HepG2 (cell line): ENCODE data around the gene SRCIN1. TPM values are rescaled to one million over a fixed set of nuclear protein-coding genes. Genes with fewer than 3 reads are reported as not detected.
A peak's percentile ranks its signal among the peaks of the same experiment; 100 is the strongest.

Experiments used
- MTA1 ChIP-seq: sonication (generic); formaldehyde crosslinking; IDR thresholded peaks from 2 replicates; pipeline ENCODE4 v1.4.0; 2020; ENCODE audit warnings: missing genetic modification reagents, mild to moderate bottlenecking, borderline replicate concordance
- NRL ChIP-seq: sonication (generic); formaldehyde crosslinking; IDR thresholded peaks from 2 replicates; pipeline ENCODE4 v1.5.0; 2020; ENCODE audit warnings: missing genetic modification reagents, mild to moderate bottlenecking, moderate library complexity, borderline replicate concordance
- TFDP1 ChIP-seq: IDR thresholded peaks from 2 replicates; pipeline ENCODE4 v1.6.1; 2016; ENCODE audit warnings: missing compliant biosample characterization, missing genetic modification reagents, borderline replicate concordance
- ZNF280B ChIP-seq: sonication (generic); formaldehyde crosslinking; IDR thresholded peaks from 2 replicates; pipeline ENCODE4 v1.5.0; 2020; ENCODE audit warnings: missing genetic modification reagents, mild to moderate bottlenecking, borderline replicate concordance
- ZNF44 ChIP-seq: sonication (generic); formaldehyde crosslinking; IDR thresholded peaks from 2 replicates; pipeline ENCODE4 v1.5.1; 2020; ENCODE audit warnings: mild to moderate bottlenecking, missing genetic modification reagents
- ZNF563 ChIP-seq: sonication (generic); formaldehyde crosslinking; IDR thresholded peaks from 2 replicates; pipeline ENCODE4 v1.8.0; 2022; ENCODE audit warnings: mild to moderate bottlenecking, moderate library complexity, missing genetic modification reagents
- ZNF646 ChIP-seq: sonication (generic); formaldehyde crosslinking; IDR thresholded peaks from 2 replicates; pipeline ENCODE4 v1.9.0; 2021; ENCODE audit warnings: mild to moderate bottlenecking, missing genetic modification reagents
- polyA plus RNA-seq, 8 experiments: library from polyadenylated mRNA; depleted of rRNA in 3 of 8; stranded (reverse) in 7 of 8; unstranded in 1 of 8; fragments of >200 nt; fragmentation: Illumina TruSeq in 4 of 8; extraction: Trizol in 4 of 8; gene quantifications; 2 replicates each; pipeline versions ENCODE4 v1.2.1 to v1.2.3, GENCODE V29; 2011 to 2016; ENCODE audit warnings: low read depth in 4 of 8, missing spikeins in 1 of 8, mixed read lengths in 1 of 8; ENCODE audit not compliant: insufficient read depth in 1 of 8
- total RNA-seq, 5 experiments: library from RNA; depleted of rRNA; stranded (reverse); fragments of >200 nt; fragmentation: Illumina TruSeq; extraction: Trizol; gene quantifications; 2 replicates each; pipeline ENCODE4 v1.2.3, GENCODE V29; 2016; ENCODE audit warnings: low read depth in 1 of 5
- TF ChIP-seq, protein P1 (sequence below): sonication (generic); formaldehyde crosslinking; IDR thresholded peaks from 2 replicates; pipeline ENCODE4 v1.9.0; 2022; ENCODE audit warnings: missing genetic modification reagents, mild to moderate bottlenecking, borderline replicate concordance

Gene SRCIN1
- total and polyA plus RNA-seq, 2 of the 13 experiments (the other 11 are each of a cell fraction or from before 2014, with no cell fraction given) = 1.2 to 9.6 TPM

- TF ChIP-seq TFDP1 = no peak
- peak; percentile 53; the same call in 1 of the 2 replicates for TF ChIP-seq ZNF563 (CRISPR knock-in tag)
- TF ChIP-seq ZNF280B (CRISPR knock-in tag) = 0 out of 2 replicates have a peak, but pooled peaks have one; percentile 44
- TF ChIP-seq MTA1 (CRISPR knock-in tag) = 0 out of 2 replicates have a peak, but pooled peaks have one; percentile 23
- no peak for TF ChIP-seq ZNF646
- TF ChIP-seq ZNF44 = no peak
- peak; percentile 28; the same call in 1 of the 2 replicates for TF ChIP-seq NRL (CRISPR knock-in tag)
- TF ChIP-seq, protein P1, sequence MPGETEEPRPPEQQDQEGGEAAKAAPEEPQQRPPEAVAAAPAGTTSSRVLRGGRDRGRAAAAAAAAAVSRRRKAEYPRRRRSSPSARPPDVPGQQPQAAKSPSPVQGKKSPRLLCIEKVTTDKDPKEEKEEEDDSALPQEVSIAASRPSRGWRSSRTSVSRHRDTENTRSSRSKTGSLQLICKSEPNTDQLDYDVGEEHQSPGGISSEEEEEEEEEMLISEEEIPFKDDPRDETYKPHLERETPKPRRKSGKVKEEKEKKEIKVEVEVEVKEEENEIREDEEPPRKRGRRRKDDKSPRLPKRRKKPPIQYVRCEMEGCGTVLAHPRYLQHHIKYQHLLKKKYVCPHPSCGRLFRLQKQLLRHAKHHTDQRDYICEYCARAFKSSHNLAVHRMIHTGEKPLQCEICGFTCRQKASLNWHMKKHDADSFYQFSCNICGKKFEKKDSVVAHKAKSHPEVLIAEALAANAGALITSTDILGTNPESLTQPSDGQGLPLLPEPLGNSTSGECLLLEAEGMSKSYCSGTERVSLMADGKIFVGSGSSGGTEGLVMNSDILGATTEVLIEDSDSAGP (CRISPR knock-in tag) = no peak
Measured at GRCh38 chr17:38560503-38561318, 45.0 kb downstream of the SRCIN1 start (continued).
